Gastrocnemius medialis (tissue), 4 donors: ENCODE data around the gene ITPRIP.

Source experiments
- CTCF ChIP-seq, 5 experiments: fragments of 450-650 bp in 3 of 5; fragments of 200-600 bp in 2 of 5; sonication (generic) in 2 of 5; IDR thresholded peaks in 4 of 5; conservative IDR thresholded peaks in 1 of 5; 1 replicate in 4 of 5; 2 replicates in 1 of 5; pipeline ENCODE4 v1.5.1; 2016 to 2019; ENCODE audit warnings: antibody characterized with exemption in 5 of 5, mild to moderate bottlenecking in 3 of 5, moderate library complexity in 3 of 5
- POLR2A ChIP-seq, 2 donors: fragments of 450-650 bp; IDR thresholded peaks; one replicate each; pipeline ENCODE4 v1.6.1; 2017; ENCODE audit warnings: antibody characterized with exemption in 2 of 2, mild to moderate bottlenecking in 2 of 2, moderate library complexity in 2 of 2

GRCh38 chr10:104332243-104333031 lies 5.8 kb downstream of the ITPRIP start:
- TF ChIP-seq CTCF (IDR thresholded peaks at IDR 0.05 in 4 of 5, conservative IDR thresholded peaks at IDR 0.05 in 1 of 5) (no peak), POLR2A (IDR thresholded peaks at IDR 0.05) (no peak)
